Smooth muscle cell of the brain vasculature (primary cell): ENCODE measurements around the gene GTPBP3.
"Not testable (repeated sequence)": the region's sequence is repeated elsewhere in the genome, so short reads cannot be mapped to it uniquely, and the experiment has no call there.

ENCODE experiments used
- DNase-seq: peaks from one replicate; pipeline ENCODE4 v3.0.0-alpha.2; 2012; ENCODE audit warnings: low read depth, low spot score

GTPBP3 gene

DNA sequence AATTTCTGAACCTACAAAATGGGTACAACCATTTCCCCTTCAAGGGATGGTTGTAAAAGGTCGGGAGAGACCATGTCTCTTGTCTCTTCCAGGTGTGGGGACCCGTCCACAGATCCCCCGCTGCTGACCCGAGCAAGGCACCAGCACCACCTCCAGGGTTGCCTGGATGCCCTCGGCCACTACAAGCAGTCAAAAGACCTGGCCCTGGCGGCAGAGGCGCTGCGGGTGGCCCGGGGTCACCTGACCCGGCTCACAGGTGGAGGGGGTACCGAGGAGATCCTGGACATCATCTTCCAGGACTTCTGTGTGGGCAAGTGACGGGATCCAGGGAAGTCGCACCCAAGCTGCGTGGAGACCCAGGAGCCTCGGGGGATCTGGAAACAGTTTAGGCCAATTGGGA lies 4.0 kb downstream of the GTPBP3 start:
- no peak for DNase-seq

DNA sequence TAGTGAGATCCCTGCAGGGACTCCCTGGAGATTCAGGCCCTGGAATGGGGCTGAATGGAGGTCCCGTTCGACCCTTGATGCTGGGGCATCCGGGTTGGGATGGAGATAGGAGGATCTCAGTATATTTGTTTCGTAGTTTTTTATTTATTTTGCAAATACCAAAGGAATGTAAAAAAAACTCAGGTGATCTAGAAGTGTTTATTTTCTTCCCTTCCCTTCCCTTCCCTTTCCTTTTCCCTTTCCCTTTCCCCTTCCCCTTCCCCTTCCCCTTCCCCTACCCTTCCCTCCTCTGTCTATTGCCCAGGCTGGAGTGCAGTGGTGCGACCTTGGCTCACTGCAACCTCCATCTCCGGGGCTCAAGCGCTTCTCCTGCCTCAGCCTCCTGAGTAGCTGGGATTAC lies 4.5 kb downstream of the GTPBP3 start:
- no peak for DNase-seq

GRCh38 chr19:17346109-17346671 lies 8.8 kb downstream of the GTPBP3 start:
- no peak for DNase-seq

DNA sequence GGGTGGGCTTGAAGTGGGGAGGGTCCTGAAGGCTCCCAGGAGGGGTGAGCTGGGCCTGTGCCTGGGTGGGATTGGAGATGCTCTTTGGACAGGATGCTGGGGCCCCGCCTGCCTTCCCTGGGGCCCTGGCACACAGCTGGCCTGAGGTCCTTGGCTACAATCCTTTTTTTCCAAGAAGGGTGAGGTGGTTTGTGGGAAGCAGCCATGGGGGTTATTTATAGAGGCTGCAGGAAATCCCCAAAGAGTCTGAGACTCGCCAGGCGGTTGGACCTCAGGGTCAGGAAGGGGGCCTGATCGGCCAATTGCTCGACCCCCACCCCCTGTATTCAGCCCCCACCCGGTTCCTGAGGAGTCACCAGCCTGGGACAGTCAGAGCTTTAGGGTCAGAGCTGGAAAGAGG lies 10.0 kb downstream of the GTPBP3 start:
- DNase-seq: no peak

- DNase-seq: no peak
Observed at GRCh38 chr19:17347877-17348276, 10.5 kb downstream of the GTPBP3 start.

DNA sequence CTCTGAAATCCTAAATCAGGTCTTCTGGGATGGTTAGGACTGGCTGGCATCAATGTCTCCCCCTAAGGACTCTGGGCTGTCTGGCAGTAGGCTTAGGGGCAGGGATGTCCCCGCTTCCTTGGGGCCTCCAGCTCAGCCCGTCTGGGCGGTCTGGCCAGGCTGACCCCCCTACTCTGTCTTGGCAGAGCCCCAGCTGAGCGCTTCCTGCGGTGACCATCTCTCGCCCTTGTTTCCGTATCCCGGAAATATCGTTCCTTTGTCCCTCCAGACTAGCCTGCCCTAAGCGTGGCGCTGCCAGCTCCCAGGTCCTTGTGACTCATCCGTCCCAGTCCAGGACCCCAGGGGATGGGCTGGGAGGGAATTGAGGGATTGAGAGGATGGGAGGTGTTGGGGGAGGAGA lies 11.3 kb downstream of the GTPBP3 start:
- peak; percentile 56 for DNase-seq

- no peak for DNase-seq
Observed at GRCh38 chr19:17351815-17352435, 14.6 kb downstream of the GTPBP3 start.

- DNase-seq: no peak
Observed at GRCh38 chr19:17352608-17353280, 15.4 kb downstream of the GTPBP3 start.

- DNase-seq: no peak
Observed at GRCh38 chr19:17353386-17353785, 16.0 kb downstream of the GTPBP3 start.

GRCh38 chr19:17357078-17357666 lies 19.8 kb downstream of the GTPBP3 start:
- no peak for DNase-seq

DNA sequence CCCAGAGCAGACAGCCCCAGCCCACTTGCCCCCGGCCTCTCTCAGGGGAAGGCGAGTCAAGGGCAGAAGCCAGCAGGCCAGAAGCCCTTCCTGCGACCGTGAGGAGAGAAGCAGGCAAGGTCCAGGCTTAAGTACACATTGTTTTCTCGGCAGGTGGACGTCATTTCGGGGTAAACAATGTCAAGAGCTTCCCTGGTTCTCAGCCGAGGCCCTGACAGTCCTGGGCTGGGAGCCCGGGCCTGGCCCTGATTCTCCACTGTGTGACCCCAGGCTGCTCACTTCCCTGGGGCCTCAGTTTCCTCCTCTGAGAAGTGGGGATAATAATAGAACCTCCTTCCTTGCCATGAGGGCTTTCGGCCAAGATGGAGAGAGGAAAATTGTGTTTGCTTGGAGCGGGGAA lies 20.4 kb downstream of the GTPBP3 start:
- DNase-seq: no peak

DNA sequence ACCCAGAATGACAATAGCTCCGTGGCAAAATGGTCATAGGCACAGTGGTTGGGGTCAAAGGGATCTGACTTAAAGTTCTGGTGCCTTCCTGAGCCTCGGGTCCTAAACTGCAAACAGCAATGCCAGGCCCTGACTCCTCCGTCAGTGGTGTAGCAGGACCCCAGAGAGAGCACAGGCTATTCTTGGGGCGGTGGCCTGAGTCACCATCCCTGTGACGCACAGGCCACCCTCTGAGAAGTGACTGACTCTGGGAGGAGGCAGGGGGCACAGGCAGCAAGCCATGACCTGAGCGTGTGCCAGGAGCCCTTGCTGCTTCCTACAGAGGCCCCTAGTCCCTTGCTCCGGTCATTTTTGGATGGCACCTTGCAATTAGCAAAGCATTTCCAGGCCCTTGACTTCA lies 21.0 kb downstream of the GTPBP3 start:
- DNase-seq: no peak

GRCh38 chr19:17359905-17360800 lies 22.8 kb downstream of the GTPBP3 start:
- no peak for DNase-seq

DNA sequence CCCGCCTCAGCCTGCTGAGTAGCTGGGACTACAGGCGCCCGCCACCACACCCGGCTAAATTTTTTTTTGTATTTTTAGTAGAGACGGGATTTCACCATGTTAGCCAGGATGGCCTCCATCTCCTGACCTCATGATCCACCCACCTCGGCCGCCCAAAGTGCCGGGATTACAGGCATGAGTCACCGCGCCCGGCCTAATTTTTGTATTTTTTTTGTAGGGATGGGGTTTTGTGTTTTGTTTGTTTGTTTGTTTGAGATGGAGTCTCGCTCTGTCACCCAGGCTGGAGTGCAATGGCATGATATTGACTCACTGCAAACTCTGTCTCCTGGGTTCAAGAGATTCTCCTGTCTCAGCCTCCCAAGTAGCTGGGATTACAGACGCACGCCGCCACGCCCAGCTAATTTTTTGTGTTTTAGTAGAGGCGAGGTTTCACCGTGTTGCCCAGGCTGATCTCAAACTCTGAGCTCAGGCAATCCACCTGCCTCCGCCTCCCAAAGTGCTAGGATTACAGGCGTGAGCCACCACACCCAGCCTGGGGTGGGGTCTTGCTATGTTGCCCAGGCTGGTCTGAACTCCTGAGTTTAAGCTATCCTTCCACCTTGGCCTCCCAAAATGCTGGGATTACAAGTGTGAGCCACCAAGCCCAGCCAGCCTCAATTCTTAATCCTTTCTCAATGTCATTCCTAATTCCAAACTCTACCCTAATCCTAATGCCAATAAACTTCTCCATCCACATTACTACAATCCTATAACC lies 26.7 kb downstream of the GTPBP3 start:
- DNase-seq: not testable (repeated sequence)

DNA sequence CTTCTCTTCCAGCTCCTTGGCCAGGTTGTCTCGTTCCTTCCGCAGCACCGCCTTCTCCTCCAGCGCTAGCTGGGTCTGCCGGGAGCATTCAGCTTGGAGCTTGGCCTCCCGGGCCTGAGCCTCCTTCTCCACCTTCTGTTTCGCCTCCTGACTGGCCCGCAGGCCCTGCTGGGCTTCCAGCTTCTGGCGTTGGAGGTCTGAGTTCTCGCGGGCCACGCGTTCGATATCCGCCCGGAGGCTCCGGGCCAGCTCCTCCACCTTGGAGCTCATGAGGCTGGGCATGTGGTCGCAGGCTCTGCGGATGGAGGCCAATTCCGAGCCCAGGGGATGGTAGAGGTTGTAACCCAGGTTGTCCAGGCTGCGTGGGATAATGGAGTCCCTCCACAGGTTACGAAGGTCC lies 28.0 kb downstream of the GTPBP3 start:
- DNase-seq: no peak

DNA sequence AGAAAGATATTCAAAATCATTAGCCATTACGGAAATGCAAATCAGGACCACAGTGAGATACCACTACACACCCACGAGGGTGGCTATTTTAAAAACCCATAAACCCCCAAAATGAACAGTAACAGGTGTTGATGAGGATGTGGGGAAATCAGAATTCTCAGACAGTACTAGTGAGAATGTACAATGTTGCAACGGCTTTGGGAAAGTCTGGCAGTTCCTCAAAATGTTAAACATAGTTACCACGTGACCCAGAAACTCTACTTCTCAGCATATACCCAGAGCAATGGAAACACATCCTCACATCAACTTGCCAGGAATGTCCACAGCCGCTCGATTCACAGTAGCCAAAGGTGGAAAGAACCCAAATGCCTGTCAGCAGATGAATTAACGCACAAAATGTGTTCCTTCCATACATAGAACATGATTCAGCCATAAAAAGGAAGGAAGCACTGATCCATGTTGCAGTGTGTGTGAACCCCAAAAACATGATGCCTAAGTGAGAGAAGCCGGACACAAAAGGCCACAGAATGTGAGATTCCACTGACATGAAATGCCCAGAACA lies 32.8 kb downstream of the GTPBP3 start:
- no peak for DNase-seq

- no peak for DNase-seq
Observed at GRCh38 chr19:17376935-17377600, 39.7 kb downstream of the GTPBP3 start, which contains the start of gene PLVAP. PLVAP (minus strand) TSS chr19:17377342; CDS start chr19:17377288, 54 bp downstream.

- no peak for DNase-seq
Observed at GRCh38 chr19:17378271-17378670, 40.9 kb downstream of the GTPBP3 start.

DNA sequence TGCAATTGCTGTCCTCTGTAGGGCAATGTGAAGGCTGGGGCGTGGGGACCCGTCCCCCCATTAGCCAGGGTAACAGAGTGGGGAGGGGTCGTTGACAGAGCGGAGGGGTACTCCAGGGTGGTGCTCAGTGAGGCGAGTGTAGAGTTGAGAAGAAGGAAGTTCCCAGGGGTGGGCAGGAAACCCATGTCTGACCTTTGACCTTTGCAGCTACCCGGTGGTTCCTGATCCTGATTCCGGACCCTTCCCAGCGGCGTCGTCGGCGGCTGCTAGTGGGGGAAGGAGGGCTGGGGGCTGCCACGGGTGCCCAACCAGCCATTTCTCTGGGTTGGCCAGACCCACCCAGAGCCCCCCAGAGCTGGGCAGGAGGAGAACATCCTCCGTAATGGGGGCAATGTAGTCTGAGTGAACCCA lies 41.9 kb downstream of the GTPBP3 start:
- DNase-seq: no peak
